Prostate gland (tissue), 2 donors: ENCODE measurements around the gene PRLH.

Experiments used
- CTCF ChIP-seq, 4 experiments: fragments of 200-600 bp in 2 of 4; fragments of 450-650 bp in 2 of 4; sonication (generic) in 2 of 4; IDR thresholded peaks; 1 replicate in 3 of 4; 2 replicates in 1 of 4; pipeline ENCODE4 v1.5.1; 2016 to 2019; ENCODE audit warnings: antibody characterized with exemption in 4 of 4, mild to moderate bottlenecking in 2 of 4, moderate library complexity in 2 of 4
- POLR2A ChIP-seq: fragments of 450-650 bp; IDR thresholded peaks from one replicate; pipeline ENCODE4 v1.6.1; 2016; ENCODE audit warnings: antibody characterized with exemption, mild to moderate bottlenecking

GRCh38 chr2:237581326-237581725 lies 15.0 kb downstream of the PRLH start:
- no peak for TF ChIP-seq POLR2A
- no peak for TF ChIP-seq CTCF (IDR thresholded peaks at IDR 0.05)
